ENCODE results near the gene HDAC7.

Gene HDAC7

GRCh38 chr12:47785036-47785886 is 34.4 kb downstream of the HDAC7 start:
- H3K4me3 ChIP-seq (ENCODE audit: control insufficient read depth, low read depth, low read length) = no peak overlapping the region
- no peak for DNase-seq (ENCODE audit: low read depth)
- TF ChIP-seq, protein P1, sequence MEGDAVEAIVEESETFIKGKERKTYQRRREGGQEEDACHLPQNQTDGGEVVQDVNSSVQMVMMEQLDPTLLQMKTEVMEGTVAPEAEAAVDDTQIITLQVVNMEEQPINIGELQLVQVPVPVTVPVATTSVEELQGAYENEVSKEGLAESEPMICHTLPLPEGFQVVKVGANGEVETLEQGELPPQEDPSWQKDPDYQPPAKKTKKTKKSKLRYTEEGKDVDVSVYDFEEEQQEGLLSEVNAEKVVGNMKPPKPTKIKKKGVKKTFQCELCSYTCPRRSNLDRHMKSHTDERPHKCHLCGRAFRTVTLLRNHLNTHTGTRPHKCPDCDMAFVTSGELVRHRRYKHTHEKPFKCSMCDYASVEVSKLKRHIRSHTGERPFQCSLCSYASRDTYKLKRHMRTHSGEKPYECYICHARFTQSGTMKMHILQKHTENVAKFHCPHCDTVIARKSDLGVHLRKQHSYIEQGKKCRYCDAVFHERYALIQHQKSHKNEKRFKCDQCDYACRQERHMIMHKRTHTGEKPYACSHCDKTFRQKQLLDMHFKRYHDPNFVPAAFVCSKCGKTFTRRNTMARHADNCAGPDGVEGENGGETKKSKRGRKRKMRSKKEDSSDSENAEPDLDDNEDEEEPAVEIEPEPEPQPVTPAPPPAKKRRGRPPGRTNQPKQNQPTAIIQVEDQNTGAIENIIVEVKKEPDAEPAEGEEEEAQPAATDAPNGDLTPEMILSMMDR (conservative IDR thresholded peaks at IDR 0.05; ENCODE audit: control insufficient read depth, insufficient read depth, low read depth, low read length) = no peak

DNA sequence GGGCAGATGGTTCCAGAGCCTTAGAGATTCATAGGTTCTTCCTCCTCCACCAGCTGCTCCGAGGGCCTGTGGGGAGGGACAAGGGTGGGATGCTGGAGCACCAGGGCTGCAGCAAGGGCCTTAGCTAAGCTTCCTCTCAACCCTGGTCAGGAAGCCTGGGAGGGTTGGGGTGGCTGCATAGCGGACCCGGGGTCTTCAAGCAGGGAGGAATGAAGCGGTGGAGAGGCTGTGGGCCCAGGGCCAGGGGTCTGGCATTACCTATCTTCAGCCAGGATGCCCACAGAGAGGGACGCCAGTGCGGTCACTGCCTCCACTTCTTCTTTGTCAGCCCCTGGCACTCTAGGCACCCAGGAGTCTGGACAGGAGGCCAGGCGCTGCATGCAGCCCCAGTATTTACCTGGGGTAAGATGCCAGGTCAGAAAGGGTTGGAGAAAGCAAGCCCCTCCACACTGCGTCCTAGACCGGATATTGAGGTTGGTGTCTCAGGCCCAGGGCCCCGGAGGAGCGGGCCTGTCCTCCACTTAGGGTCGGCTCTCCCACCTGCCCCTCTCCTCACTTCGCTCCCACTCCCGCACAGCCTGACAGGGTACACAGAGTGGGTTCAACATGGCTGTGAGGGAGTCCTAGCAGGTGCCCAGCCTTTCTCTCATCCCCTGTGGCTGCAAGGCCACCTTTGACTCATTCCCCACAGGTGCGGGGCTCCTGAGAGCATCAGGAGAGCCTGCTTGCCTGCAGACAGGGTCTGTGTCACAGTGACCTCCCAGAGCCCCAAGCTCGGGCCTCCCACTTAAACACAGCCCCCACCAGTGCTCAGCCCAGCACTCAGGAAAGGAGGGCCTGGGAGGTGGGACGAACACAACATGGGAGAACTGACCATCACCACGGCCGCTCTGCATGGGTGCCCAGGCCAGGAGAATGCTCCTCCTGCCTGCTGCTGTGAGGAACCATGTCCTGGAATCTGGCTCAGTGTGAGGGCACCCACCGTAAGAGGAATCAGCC is 35.6 kb downstream of the HDAC7 start:
- DNase-seq (ENCODE audit: low read depth) = no peak
- no peak overlapping the region for H3K4me3 ChIP-seq (ENCODE audit: control insufficient read depth, low read depth, low read length)
- TF ChIP-seq, protein P1 (conservative IDR thresholded peaks at IDR 0.05; ENCODE audit: control insufficient read depth, insufficient read depth, low read depth, low read length) = no peak

DNA sequence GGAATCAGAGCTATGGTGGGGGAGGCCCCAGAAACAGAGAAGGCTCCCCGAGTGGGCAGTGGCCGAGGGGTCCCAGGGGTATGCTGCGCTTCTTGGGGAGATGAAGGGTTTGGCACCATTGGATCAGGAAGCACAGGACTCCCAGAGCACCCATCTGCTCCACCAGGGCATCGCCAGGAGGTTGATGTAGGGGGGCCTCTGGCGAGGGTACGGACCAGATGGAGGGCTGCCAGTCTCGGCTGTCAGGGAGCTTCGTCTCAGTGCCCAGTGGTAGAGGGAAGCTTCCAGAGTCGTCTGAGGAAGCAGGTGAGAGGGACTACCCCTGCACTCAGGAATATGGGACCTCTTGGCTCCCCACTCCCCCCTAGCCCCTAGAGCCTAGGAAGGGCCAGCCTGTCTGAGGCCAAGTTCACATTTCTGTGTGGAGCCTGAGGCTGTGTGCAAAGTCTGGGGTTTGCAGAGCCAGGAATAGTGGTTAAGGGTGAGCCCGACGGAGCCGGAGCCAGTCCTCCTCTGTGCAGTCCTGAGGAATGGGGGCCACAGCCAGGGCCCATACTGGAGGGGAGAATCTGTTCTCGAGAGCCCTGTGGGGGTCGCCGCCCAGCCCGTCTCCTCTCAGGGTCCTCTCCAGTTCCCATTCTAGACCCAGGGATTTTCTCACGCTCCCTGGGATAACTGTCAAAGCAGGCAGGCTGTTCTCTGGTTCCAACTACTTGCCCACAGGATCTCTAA is 36.5 kb downstream of the HDAC7 start:
- no peak for DNase-seq (ENCODE audit: low read depth)
- no peak overlapping the region for H3K4me3 ChIP-seq (ENCODE audit: control insufficient read depth, low read depth, low read length)
- TF ChIP-seq, protein P1 (conservative IDR thresholded peaks at IDR 0.05; ENCODE audit: control insufficient read depth, insufficient read depth, low read depth, low read length) = no peak

DNA sequence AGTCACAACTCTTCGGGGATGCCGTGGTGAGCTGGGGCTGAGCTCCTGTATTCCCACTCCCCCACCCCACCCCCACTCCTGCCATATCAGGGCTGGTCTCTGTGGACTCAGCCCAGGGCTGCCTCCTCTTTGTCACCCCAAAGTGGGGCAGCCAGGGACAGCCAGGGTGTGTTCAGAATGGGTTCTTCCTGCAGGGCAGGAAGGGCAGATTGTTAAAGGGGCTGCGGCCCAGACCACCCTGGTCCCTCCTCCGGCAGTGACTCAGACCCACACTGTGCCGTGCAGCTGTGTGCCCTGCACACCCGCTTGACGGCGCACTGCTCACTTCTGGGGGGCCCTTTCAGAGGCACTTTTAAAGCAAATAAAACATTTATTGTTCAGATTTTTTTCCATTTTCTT is 37.3 kb downstream of the HDAC7 start:
- no peak overlapping the region for H3K4me3 ChIP-seq (ENCODE audit: control insufficient read depth, low read depth, low read length)
- TF ChIP-seq, protein P1 (conservative IDR thresholded peaks at IDR 0.05; ENCODE audit: control insufficient read depth, insufficient read depth, low read depth, low read length) = no peak
- no peak for DNase-seq (ENCODE audit: low read depth)

- TF ChIP-seq, protein P1 (conservative IDR thresholded peaks at IDR 0.05; ENCODE audit: control insufficient read depth, insufficient read depth, low read depth, low read length) = no peak
- no peak overlapping the region for H3K4me3 ChIP-seq (ENCODE audit: control insufficient read depth, low read depth, low read length)
- DNase-seq (ENCODE audit: low read depth) = no peak
Observed at GRCh38 chr12:47781479-47782371, 38.0 kb downstream of the HDAC7 start.

Data from fibroblast of mammary gland (primary cell).